Mucosa of descending colon (tissue), 3 donors: Measurements from ENCODE around the gene CETN2. TPM values are rescaled to one million over a fixed set of nuclear protein-coding genes. Genes with fewer than 3 reads are reported as not detected.
"Not testable (repeated sequence)": the region's sequence is repeated elsewhere in the genome, so short reads cannot be mapped to it uniquely, and the experiment has no call there.

Source experiments
- ATAC-seq: fragments of 200-7000 bp; cut with Tn5 transposase; one replicate; pipeline ENCODE4 v1.9.1; 2020; ENCODE audit warnings: mild to moderate bottlenecking, moderate library complexity
- DNase-seq, 3 donors: peaks; one replicate each; pipeline ENCODE4 v3.0.0-alpha.2; 2020
- H3K36me3 ChIP-seq: fragments of 200-600 bp; one replicate; pipeline ENCODE4 v1.8.0; 2021; ENCODE audit warnings: low read depth, mild to moderate bottlenecking
- H3K4me1 ChIP-seq: fragments of 200-600 bp; one replicate; pipeline ENCODE4 v1.8.0; 2021; ENCODE audit warnings: low read depth, mild to moderate bottlenecking
- H3K4me3 ChIP-seq: fragments of 200-600 bp; one replicate; pipeline ENCODE4 v1.8.0; 2021; ENCODE audit warnings: mild to moderate bottlenecking
- H3K9me3 ChIP-seq: fragments of 200-600 bp; one replicate; pipeline ENCODE4 v1.8.0; 2021; ENCODE audit warnings: mild to moderate bottlenecking
- CTCF ChIP-seq: fragments of 200-600 bp; IDR thresholded peaks from one replicate; pipeline ENCODE4 v1.8.0; 2022; ENCODE audit warnings: antibody characterized with exemption, mild to moderate bottlenecking
- intact Hi-C, 2 donors: fragments of 100-400 bp; cut with DNase I in 1 of 2; cut with micrococcal nuclease in 1 of 2; formaldehyde crosslinking; loops; one replicate each; pipeline versions ENCODE4 v1.11.0 to v1.11.1; 2022; cut with DNase I, micrococcal nuclease
- total RNA-seq, 3 donors: library from RNA; stranded (reverse); fragmentation: NEBNext Ultra II Directional in 2 of 3; extraction: Animal tissue kit (Norgen Biotek cat#: 25700) in 2 of 3; gene quantifications; one replicate each; pipeline versions ENCODE4 v1.2.1 to v1.2.4, GENCODE V29; 2021 to 2023
- donor health status: DM: no; HTN: no; CAD: no; lungs with moderate emphysema.
- donor health status: DM: no; HTN: no; CAD: no.
- donor health status: DM: no; HTN: yes; CAD: no.

CETN2 gene
- total RNA-seq, 3 donors from 2014 or later = 10.9 to 25.3 (median 17.7) TPM

- peak; percentile 87 for ATAC-seq
- Histone ChIP-seq H3K9me3 (no peaks in the 10 kb centered on the region), H3K4me1 (no peaks in the 10 kb centered on the region), H3K4me3 (no peak overlapping the region), H3K36me3 (no peaks in the 10 kb centered on the region)
- TF ChIP-seq CTCF = no peak
- DNase-seq = peak in 1 of 3 donors; percentile 16
- intact Hi-C loops = no loop called here
Measured at GRCh38 chrX:152813206-152813605, 17.4 kb downstream of the CETN2 start.

GRCh38 chrX:152810403-152810802 is 20.2 kb downstream of the CETN2 start:
- TF ChIP-seq CTCF = no peak
- Histone ChIP-seq H3K9me3 (no peaks in the 10 kb centered on the region), H3K36me3 (no peaks in the 10 kb centered on the region), H3K4me1 (no peaks in the 10 kb centered on the region), H3K4me3 (no peak overlapping the region)
- intact Hi-C loops = no loop called here
- no peak for ATAC-seq
- DNase-seq = no peak

GRCh38 chrX:152806035-152806434 is 24.5 kb downstream of the CETN2 start:
- intact Hi-C loops = no loop called here
- H3K4me1 ChIP-seq = no peaks in the 10 kb centered on the region
- H3K9me3 ChIP-seq = no peaks in the 10 kb centered on the region
- ATAC-seq = no peak
- DNase-seq = no peak
- H3K36me3 ChIP-seq = no peaks in the 10 kb centered on the region
- no peak overlapping the region for H3K4me3 ChIP-seq
- TF ChIP-seq CTCF = no peak

DNA sequence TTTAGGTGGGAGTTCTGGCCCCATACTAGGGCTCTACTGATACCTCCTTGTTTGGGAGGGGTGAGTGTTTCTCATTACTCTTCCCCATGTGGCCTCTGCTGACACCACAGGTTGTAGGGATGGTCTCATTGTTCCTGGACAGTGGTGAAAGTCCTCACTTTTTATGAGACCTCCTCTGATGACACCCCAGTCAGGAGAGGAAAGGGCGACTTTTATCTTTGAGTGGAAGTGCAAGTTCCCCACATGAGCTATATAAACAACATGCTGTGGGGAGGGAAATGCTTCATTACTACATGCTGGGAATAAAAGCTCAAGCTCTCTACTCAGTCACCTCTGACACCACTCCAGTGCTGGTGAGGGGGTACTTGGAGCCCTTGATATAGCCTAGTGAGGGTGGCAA is 31.6 kb downstream of the CETN2 start:
- no peak for DNase-seq
- H3K36me3 ChIP-seq = no peaks in the 10 kb centered on the region
- ATAC-seq = no peak
- intact Hi-C loops = no loop called here
- no peaks in the 10 kb centered on the region for H3K4me1 ChIP-seq
- TF ChIP-seq CTCF = no peak
- no peak overlapping the region for H3K4me3 ChIP-seq
- H3K9me3 ChIP-seq = no peaks in the 10 kb centered on the region

- DNase-seq, H3K36me3 ChIP-seq, H3K9me3 ChIP-seq, H3K4me3 ChIP-seq, H3K4me1 ChIP-seq, intact Hi-C loops: not testable (repeated sequence)
- peak; percentile 64 for ATAC-seq
Measured at GRCh38 chrX:152787062-152787461, 43.5 kb downstream of the CETN2 start.

Other genes with a start within 250 kb of the CETN2 start
- under 1 TPM in 1 of 3 donors, not detected in 2; 0.32 TPM for gene GABRQ, start 192.9 kb downstream of the CETN2 start, total RNA-seq
- gene MAGEA3, start 132.0 kb downstream of the CETN2 start, total RNA-seq = not detected
- gene CSAG2, start 121.5 kb downstream of the CETN2 start, total RNA-seq = not detected
- gene MAGEA2B, start 116.1 kb downstream of the CETN2 start, total RNA-seq = not detected
- gene CSAG1, start 97.0 kb downstream of the CETN2 start, total RNA-seq = not detected
- not detected for gene MAGEA12, start 97.0 kb downstream of the CETN2 start, total RNA-seq
- gene MAGEA2, start 76.9 kb downstream of the CETN2 start, total RNA-seq = not detected
- not detected for gene CSAG3, start 71.5 kb downstream of the CETN2 start, total RNA-seq
- gene MAGEA6, start 61.1 kb downstream of the CETN2 start, total RNA-seq = not detected
- 10 to 100 TPM; 13.1 to 26.4 (median 20.3) TPM for gene NSDHL, start 306 bp upstream of the CETN2 start, total RNA-seq
- 1 to 10 TPM; 2.8 to 6.9 (median 4.2) TPM for gene ZNF185, start 67.3 kb upstream of the CETN2 start, total RNA-seq
- gene PNMA5, start 163.4 kb upstream of the CETN2 start, total RNA-seq = not detected
- under 1 TPM in 2 of 3 donors, not detected in 1; 0.17 to 0.41 TPM for gene PNMA3, start 225.7 kb upstream of the CETN2 start, total RNA-seq
- gene PNMA6A, start 241.7 kb upstream of the CETN2 start, total RNA-seq = 1 to 10 TPM in 1 of 3 donors, under 1 TPM in 2; 0.26 to 2.6 (median 0.27) TPM